Measurements from ENCODE around the gene CEP126.

Gene CEP126

GRCh38 chr11:101914738-101915426 lies at the start of gene CEP126:
TSS of gene CEP126 (plus strand) at chr11:101915010. CDS start at chr11:101915285, 275 bp downstream.
- peak within 1 kb of the TSS; percentile 72 for H3K4me3 ChIP-seq (ENCODE audit: low read depth, low read length)
- peak; percentile 88 for DNase-seq (ENCODE audit: low read depth)

- DNase-seq (ENCODE audit: low read depth): no peak
These were observed 48.0 kb upstream of the CEP126 start for GRCh38 chr11:101866619-101867491.

GRCh38 chr11:101867951-101868350 lies 46.9 kb upstream of the CEP126 start:
- H3K4me3 ChIP-seq (ENCODE audit: low read depth, low read length): no peak overlapping the region
- DNase-seq (ENCODE audit: low read depth): no peak

More at GRCh38 chr11:101866619-101867491, 48.0 kb upstream of the CEP126 start:
- H3K4me3 ChIP-seq (ENCODE audit: low read depth, low read length): no peak overlapping the region

GRCh38 chr11:101870510-101870909 lies 44.3 kb upstream of the CEP126 start:
- DNase-seq (ENCODE audit: low read depth): peak; percentile 45
- no peak overlapping the region for H3K4me3 ChIP-seq (ENCODE audit: low read depth, low read length)

- no peak for DNase-seq (ENCODE audit: low read depth)
- H3K4me3 ChIP-seq (ENCODE audit: low read depth, low read length): no peak overlapping the region
These were observed 42.5 kb upstream of the CEP126 start for GRCh38 chr11:101872171-101872882.

GRCh38 chr11:101880222-101880621 lies 34.6 kb upstream of the CEP126 start:
- peak; percentile 20 for DNase-seq (ENCODE audit: low read depth)
- no peak overlapping the region for H3K4me3 ChIP-seq (ENCODE audit: low read depth, low read length)

GRCh38 chr11:101881586-101881985 lies 33.2 kb upstream of the CEP126 start:
- H3K4me3 ChIP-seq (ENCODE audit: low read depth, low read length): no peak overlapping the region
- no peak for DNase-seq (ENCODE audit: low read depth)

GRCh38 chr11:101885631-101886030 lies 29.2 kb upstream of the CEP126 start:
- H3K4me3 ChIP-seq (ENCODE audit: low read depth, low read length): no peak overlapping the region
- DNase-seq (ENCODE audit: low read depth): no peak

- DNase-seq (ENCODE audit: low read depth): no peak
These were observed 25.0 kb upstream of the CEP126 start for GRCh38 chr11:101889767-101890166.

GRCh38 chr11:101894505-101894904 lies 20.3 kb upstream of the CEP126 start:
- H3K4me3 ChIP-seq (ENCODE audit: low read depth, low read length): no peak overlapping the region
- DNase-seq (ENCODE audit: low read depth): no peak

More at GRCh38 chr11:101889767-101890166, 25.0 kb upstream of the CEP126 start:
- no peak overlapping the region for H3K4me3 ChIP-seq (ENCODE audit: low read depth, low read length)

- no peak for DNase-seq (ENCODE audit: low read depth)
- H3K4me3 ChIP-seq (ENCODE audit: low read depth, low read length): no peak overlapping the region
These were observed 7.0 kb upstream of the CEP126 start for GRCh38 chr11:101907815-101908214.

- H3K4me3 ChIP-seq (ENCODE audit: low read depth, low read length): no peak overlapping the region
- no peak for DNase-seq (ENCODE audit: low read depth)
These were observed 5.7 kb upstream of the CEP126 start for GRCh38 chr11:101909087-101909486.

- no peak overlapping the region for H3K4me3 ChIP-seq (ENCODE audit: low read depth, low read length)
- DNase-seq (ENCODE audit: low read depth): no peak
These were observed 2.0 kb upstream of the CEP126 start for GRCh38 chr11:101912823-101913284.

- DNase-seq (ENCODE audit: low read depth): no peak
- no peak overlapping the region for H3K4me3 ChIP-seq (ENCODE audit: low read depth, low read length)
These were observed 1.2 kb upstream of the CEP126 start for GRCh38 chr11:101913656-101914055.

GRCh38 chr11:101914341-101914737 lies 471 bp upstream of the CEP126 start:
- peak; percentile 18 for DNase-seq (ENCODE audit: low read depth)
- H3K4me3 ChIP-seq (ENCODE audit: low read depth, low read length): peak overlapping the region; percentile 72

- peak overlapping the region; percentile 72 for H3K4me3 ChIP-seq (ENCODE audit: low read depth, low read length)
- peak; percentile 53 for DNase-seq (ENCODE audit: low read depth)
These were observed 1.0 kb downstream of the CEP126 start for GRCh38 chr11:101915791-101916291.

GRCh38 chr11:101916422-101916821 lies 1.6 kb downstream of the CEP126 start, which contains the start of gene ANGPTL5:
TSS of gene ANGPTL5 (minus strand) at chr11:101916522. CDS start at chr11:101907909, 8,613 bp downstream.
- H3K4me3 ChIP-seq (ENCODE audit: low read depth, low read length): peak within 1 kb of the TSS; percentile 72
- no peak for DNase-seq (ENCODE audit: low read depth)

- no peak overlapping the region for H3K4me3 ChIP-seq (ENCODE audit: low read depth, low read length)
- DNase-seq (ENCODE audit: low read depth): no peak
These were observed 2.4 kb downstream of the CEP126 start for GRCh38 chr11:101917226-101917625.

- no peak for DNase-seq (ENCODE audit: low read depth)
- H3K4me3 ChIP-seq (ENCODE audit: low read depth, low read length): no peak overlapping the region
These were observed 6.2 kb downstream of the CEP126 start for GRCh38 chr11:101920992-101921391.

All from skeletal muscle cell (primary cell).